Mesothelial cell of epicardium (in vitro differentiated cells): ENCODE data around the gene FUS. TPM values are rescaled to one million over a fixed set of nuclear protein-coding genes. Genes with fewer than 3 reads are reported as not detected.

Source experiments
- DNase-seq, 2 experiments: peaks; one replicate each; pipeline ENCODE4 v3.0.0; 2021; ENCODE audit warnings: low spot score in 2 of 2; ENCODE audit not compliant: unreplicated experiment in 2 of 2
- H3K27ac Mint-ChIP-seq: 2 replicates; pipeline ENCODE4 v1.8.0; 2021; ENCODE audit warnings: mixed read lengths
- H3K27me3 Mint-ChIP-seq: 2 replicates; pipeline ENCODE4 v1.8.0; 2021; ENCODE audit warnings: low read depth, mixed read lengths
- H3K36me3 Mint-ChIP-seq: 2 replicates; pipeline ENCODE4 v1.8.0; 2021; ENCODE audit warnings: mixed read lengths
- H3K4me1 Mint-ChIP-seq: 2 replicates; pipeline ENCODE4 v1.8.0; 2021; ENCODE audit warnings: mixed read lengths
- H3K4me3 Mint-ChIP-seq: 2 replicates; pipeline ENCODE4 v1.8.0; 2021; ENCODE audit warnings: mild to moderate bottlenecking, moderate library complexity, mixed read lengths
- H3K9me3 Mint-ChIP-seq: 2 replicates; pipeline ENCODE4 v1.8.0; 2021; ENCODE audit warnings: mixed read lengths
- CTCF ChIP-seq: fragments of 200-600 bp; sonication (generic); IDR thresholded peaks from one replicate; pipeline ENCODE4 v1.5.0; 2021; ENCODE audit warnings: antibody characterized with exemption; ENCODE audit not compliant: unreplicated experiment
- total RNA-seq: library from RNA; stranded (reverse); gene quantifications from 3 replicates; pipeline ENCODE4 v1.2.1, GENCODE V29; 2021

The FUS gene
- total RNA-seq, 1 donor from 2014 or later = 718 TPM

DNA sequence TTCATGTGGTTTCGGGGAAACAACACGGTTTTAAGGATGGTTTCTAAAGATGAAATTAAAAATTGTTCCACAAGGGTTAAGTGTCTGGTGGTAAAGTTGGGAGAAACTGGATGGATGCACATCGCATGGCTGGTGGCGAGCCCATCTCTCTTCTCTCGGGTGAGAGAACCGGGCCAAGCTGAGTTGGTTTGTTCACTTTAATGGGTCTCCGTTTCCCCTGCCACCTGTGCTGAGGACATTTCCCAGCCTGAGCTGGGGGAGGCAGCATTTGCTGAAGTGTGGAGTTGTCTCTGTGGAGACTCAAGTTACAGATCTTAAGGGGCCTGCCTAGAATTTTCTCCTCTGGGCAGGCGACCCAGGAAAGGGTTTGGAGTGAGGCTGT lies 7.9 kb downstream of the FUS start:
- Mint-ChIP-seq H3K36me3 (peaks cover 68% of the 10 kb centered on the region), H3K4me3 (no peak overlapping the region), H3K27ac (no peak overlapping the region), H3K4me1 (peaks cover 13% of the 10 kb centered on the region), H3K9me3 (no peaks in the 10 kb centered on the region), H3K27me3 (no peaks in the 10 kb centered on the region)
- no peak for DNase-seq
- no peak for TF ChIP-seq CTCF

GRCh38 chr16:31188450-31189411 lies 8.8 kb downstream of the FUS start:
- no peak overlapping the region for H3K27ac Mint-ChIP-seq
- TF ChIP-seq CTCF = no peak
- peaks cover 4% of the 10 kb centered on the region for H3K4me1 Mint-ChIP-seq
- no peaks in the 10 kb centered on the region for H3K27me3 Mint-ChIP-seq
- DNase-seq = no peak
- H3K36me3 Mint-ChIP-seq = peaks cover 72% of the 10 kb centered on the region
- H3K9me3 Mint-ChIP-seq = no peaks in the 10 kb centered on the region
- no peak overlapping the region for H3K4me3 Mint-ChIP-seq

DNA sequence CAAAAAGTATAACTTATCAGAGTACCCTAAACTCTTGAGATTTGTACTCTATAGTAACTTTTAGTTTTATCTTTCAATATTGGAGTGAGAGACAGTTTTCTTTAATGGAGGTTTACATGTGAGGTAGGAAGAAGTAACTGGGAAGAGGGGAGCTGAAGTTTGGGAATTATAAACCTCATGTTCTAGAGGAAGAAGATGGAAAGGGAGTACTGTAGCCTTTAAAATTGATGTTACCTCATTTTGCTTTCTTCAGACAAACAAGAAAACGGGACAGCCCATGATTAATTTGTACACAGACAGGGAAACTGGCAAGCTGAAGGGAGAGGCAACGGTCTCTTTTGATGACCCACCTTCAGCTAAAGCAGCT lies 9.5 kb downstream of the FUS start:
- Mint-ChIP-seq H3K4me3 (no peak overlapping the region), H3K27ac (no peak overlapping the region)

GRCh38 chr16:31190061-31190460 lies 10.1 kb downstream of the FUS start:
- Mint-ChIP-seq H3K4me1 (no peaks in the 10 kb centered on the region), H3K4me3 (no peak overlapping the region), H3K36me3 (peaks cover 75% of the 10 kb centered on the region), H3K27ac (no peak overlapping the region), H3K27me3 (no peaks in the 10 kb centered on the region), H3K9me3 (no peaks in the 10 kb centered on the region)
- TF ChIP-seq CTCF = no peak
- no peak for DNase-seq

More for the DNA sequence above, 9.5 kb downstream of the FUS start:
- DNase-seq = no peak
- no peak for TF ChIP-seq CTCF
- Mint-ChIP-seq H3K27me3 (no peaks in the 10 kb centered on the region), H3K36me3 (peaks cover 75% of the 10 kb centered on the region), H3K9me3 (no peaks in the 10 kb centered on the region), H3K4me1 (no peaks in the 10 kb centered on the region)

DNA sequence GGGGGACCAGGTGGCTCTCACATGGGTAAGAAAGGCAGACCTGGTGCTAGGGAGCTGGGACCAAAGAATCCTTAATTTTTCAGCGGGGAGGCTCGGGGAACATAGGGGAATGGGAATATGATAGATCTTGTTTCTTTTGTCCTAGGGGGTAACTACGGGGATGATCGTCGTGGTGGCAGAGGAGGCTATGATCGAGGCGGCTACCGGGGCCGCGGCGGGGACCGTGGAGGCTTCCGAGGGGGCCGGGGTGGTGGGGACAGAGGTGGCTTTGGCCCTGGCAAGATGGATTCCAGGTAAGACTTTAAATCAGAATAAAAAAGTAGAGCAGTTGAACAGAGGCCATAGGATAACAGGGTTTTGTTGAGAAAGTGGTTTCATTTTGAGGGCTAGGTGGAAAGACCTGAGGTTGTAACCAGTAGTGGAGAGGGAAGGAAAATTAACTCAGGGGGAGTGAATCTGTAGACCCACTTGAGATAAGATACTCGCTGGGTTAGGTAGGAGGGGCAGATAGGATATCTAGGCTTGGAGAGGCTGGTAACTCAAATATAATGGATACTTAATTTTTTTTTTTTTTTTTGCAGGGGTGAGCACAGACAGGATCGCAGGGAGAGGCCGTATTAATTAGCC lies 11.0 kb downstream of the FUS start:
- H3K4me3 Mint-ChIP-seq = no peak overlapping the region
- no peak for DNase-seq
- H3K4me1 Mint-ChIP-seq = no peaks in the 10 kb centered on the region
- H3K36me3 Mint-ChIP-seq = peaks cover 71% of the 10 kb centered on the region
- H3K27me3 Mint-ChIP-seq = no peaks in the 10 kb centered on the region
- no peak overlapping the region for H3K27ac Mint-ChIP-seq
- H3K9me3 Mint-ChIP-seq = no peaks in the 10 kb centered on the region
- no peak for TF ChIP-seq CTCF
